A549 (cell line): Measurements from ENCODE around the gene C2orf42. TPM values are rescaled to one million over a fixed set of nuclear protein-coding genes. Genes with fewer than 3 reads are reported as not detected.
"Not testable (repeated sequence)": the region's sequence is repeated elsewhere in the genome, so short reads cannot be mapped to it uniquely, and the experiment has no call there.

Source experiments
- ATAC-seq, 2 experiments: fragments of 200-7000 bp in 1 of 2; fragments of >200 bp in 1 of 2; cut with Nextera tagmentation in 1 of 2; cut with Tn5 transposase in 1 of 2; 3 replicates each; pipeline versions ENCODE4 v1.8.0 to v1.9.1; 2018 to 2020; ENCODE audit warnings: mild to moderate bottlenecking in 1 of 2, moderate library complexity in 1 of 2
- CTCF ChIA-PET: fragments of 300-600 bp; sonication (Branson Sonifier 250); formaldehyde crosslinking; extraction: SDS; loops from one replicate; lab custom pipeline; 2021; ENCODE audit warnings: antibody characterized with exemption, inconsistent platforms; lab: Yijun Ruan, JAX
- POLR2A ChIA-PET: fragments of 350-600 bp; formaldehyde crosslinking; extraction: SDS; loops from one replicate; lab custom pipeline; 2021; ENCODE audit warnings: antibody characterized with exemption, inconsistent platforms; lab: Yijun Ruan, JAX
- DNase-seq, 2 experiments: peaks; one replicate each; pipeline versions ENCODE4 v3.0.0 to v3.0.0-alpha.2; 2011 to 2016; ENCODE audit warnings: low read depth in 1 of 2, low spot score in 1 of 2
- FAIRE-seq: peaks from 2 replicates; lab custom pipeline; 2011; peaks lifted over from hg19 to GRCh38; lab: Jason Lieb, UNC
- H3K27ac ChIP-seq, 2 experiments: fragments of >200 bp; sonication (Bioruptor Twin); formaldehyde crosslinking; 3 replicates each; pipeline ENCODE4 v1.5.1; 2016 to 2017
- H3K4me1 ChIP-seq: fragments of >200 bp; sonication (Bioruptor Twin); formaldehyde crosslinking; 3 replicates; pipeline ENCODE4 v1.6.1; 2016
- H3K4me2 ChIP-seq: fragments of >200 bp; sonication (Bioruptor Twin); formaldehyde crosslinking; 3 replicates; pipeline ENCODE4 v1.6.1; 2016
- H3K4me3 ChIP-seq: fragments of >200 bp; sonication (Bioruptor Twin); formaldehyde crosslinking; 3 replicates; pipeline ENCODE4 v1.5.1; 2016
- H3K9me3 ChIP-seq: fragments of >200 bp; sonication (Bioruptor Twin); formaldehyde crosslinking; 3 replicates; pipeline ENCODE4 v1.6.1; 2016
- CHD2 ChIP-seq: fragments of 150-350 bp; IDR thresholded peaks from 2 replicates; pipeline ENCODE4 v1.6.1; 2014; ENCODE audit warnings: low read length; ENCODE audit not compliant: partially characterized antibody
- CTCF ChIP-seq: fragments of >200 bp; sonication (Bioruptor Twin); formaldehyde crosslinking; IDR thresholded peaks from 3 replicates; pipeline ENCODE4 v1.5.1; 2016
- FOSB ChIP-seq: fragments of 250-450 bp; sonication (Bioruptor Pico); IDR thresholded peaks from 2 replicates; pipeline ENCODE4 v1.5.0; 2020; ENCODE audit warnings: mild to moderate bottlenecking, moderate library complexity
- FOXS1 ChIP-seq: fragments of 250-450 bp; sonication (Bioruptor Pico); IDR thresholded peaks from 2 replicates; pipeline ENCODE4 v1.5.0; 2020; ENCODE audit warnings: mild to moderate bottlenecking, moderate library complexity
- HDAC2 ChIP-seq: fragments of 200-600 bp; sonication (generic); IDR thresholded peaks from 2 replicates; pipeline ENCODE4 v1.6.1; 2016
- HOXA7 ChIP-seq: fragments of 250-450 bp; sonication (Bioruptor Pico); IDR thresholded peaks from 2 replicates; pipeline ENCODE4 v1.5.0; 2020; ENCODE audit warnings: mild to moderate bottlenecking, moderate library complexity
- KDM1A ChIP-seq: fragments of 200-600 bp; sonication (generic); IDR thresholded peaks from 2 replicates; pipeline ENCODE4 v1.6.1; 2016; ENCODE audit warnings: low read depth, mild to moderate bottlenecking
- MYC ChIP-seq: IDR thresholded peaks from 2 replicates; pipeline ENCODE4 v1.6.1; 2012; ENCODE audit warnings: mild to moderate bottlenecking, inconsistent platforms, low read length, improper control_type of control experiment, borderline replicate concordance
- NR3C1 ChIP-seq: fragments of >200 bp; sonication (Bioruptor Twin); formaldehyde crosslinking; IDR thresholded peaks from 3 replicates; pipeline ENCODE4 v1.6.1; 2017
- RAD21 ChIP-seq, 2 experiments: fragments of >200 bp in 1 of 2; sonication (Bioruptor Twin) in 1 of 2; formaldehyde crosslinking in 1 of 2; IDR thresholded peaks in 1 of 2; conservative IDR thresholded peaks in 1 of 2; 2 replicates in 1 of 2; 3 replicates in 1 of 2; pipeline ENCODE4 v1.6.1; 2012 to 2018; ENCODE audit warnings: inconsistent platforms in 1 of 2
- RCOR1 ChIP-seq: fragments of 150-350 bp; IDR thresholded peaks from 2 replicates; pipeline ENCODE4 v1.6.1; 2014; ENCODE audit warnings: antibody characterized with exemption, low read length, low read depth
- RFX5 ChIP-seq: fragments of 450-650 bp; IDR thresholded peaks from 2 replicates; pipeline ENCODE4 v1.7.1; 2014; ENCODE audit warnings: antibody characterized with exemption, mild to moderate bottlenecking, moderate library complexity
- SREBF2 ChIP-seq: fragments of 450-650 bp; IDR thresholded peaks from 2 replicates; pipeline ENCODE4 v1.6.1; 2014; ENCODE audit warnings: mild to moderate bottlenecking, moderate library complexity
- ZFP36 ChIP-seq: fragments of 450-650 bp; IDR thresholded peaks from 2 replicates; pipeline ENCODE4 v1.6.1; 2014; ENCODE audit warnings: borderline replicate concordance; ENCODE audit not compliant: partially characterized antibody
- WGBS: methylation state at CpG from one replicate; pipeline ENCODE4 v1.1.6; 2017; ENCODE audit errors: missing lambda C conversion rate; 5-methylcytosine and 5-hydroxymethylcytosine counted together
- polyA plus RNA-seq, 4 experiments: library from polyadenylated mRNA; depleted of rRNA in 3 of 4; stranded (reverse); fragments of >200 nt; fragmentation: RNase III in 1 of 4; extraction: RNeasy Plus Mini Kit Qiagen cat#74134 plus additional on column Dnase treatment in 1 of 4; gene quantifications; 2 replicates in 3 of 4; 3 replicates in 1 of 4; pipeline ENCODE4 v1.2.3, GENCODE V29; 2011 to 2017
- TF ChIP-seq, protein P1 (sequence below): fragments of 250-450 bp; sonication (Bioruptor Pico); IDR thresholded peaks from 2 replicates; pipeline ENCODE4 v1.5.0; 2020; ENCODE audit warnings: low read depth, mild to moderate bottlenecking, moderate library complexity
- TF ChIP-seq, protein P2 (sequence below): fragments of 250-450 bp; sonication (Bioruptor Pico); IDR thresholded peaks from 2 replicates; pipeline ENCODE4 v1.5.0; 2021; ENCODE audit warnings: mild to moderate bottlenecking, moderate library complexity, borderline replicate concordance

The C2orf42 gene
- polyA plus RNA-seq, 2 of the 4 experiments (the other 2 are of a cell fraction), result 9.5 to 10.4 TPM

GRCh38 chr2:70140791-70141211, 50.0 kb downstream of the C2orf42 start:
- Histone ChIP-seq H3K4me3 (no peak overlapping the region), H3K4me1 (peaks cover 40% of the 10 kb centered on the region), H3K27ac (peak overlapping the region; percentile 96 to 100), H3K9me3 (no peaks in the 10 kb centered on the region), H3K4me2 (peak overlapping the region; percentile 92)
- ChIA-PET POLR2A (interaction anchor here (2.1 to 5.5 kb wide), 3 partner anchors 16 to 227 kb away, joined by 22 to 87 read pairs (median 59); partner anchors contain the start of gene MXD1), CTCF (interaction anchor here (0.8 to 8.5 kb wide), 8 partner anchors 8 to 229 kb away, joined by 3 to 89 read pairs (median 6); partner anchors contain the start of gene MXD1)
- FAIRE-seq (no peak), DNase-seq (no peak), ATAC-seq (no peak)
- WGBS, result 89% methylated on average over 5 of the region's 5 CpGs
- no peak for TF ChIP-seq ZFP36
- TF ChIP-seq, protein P1, sequence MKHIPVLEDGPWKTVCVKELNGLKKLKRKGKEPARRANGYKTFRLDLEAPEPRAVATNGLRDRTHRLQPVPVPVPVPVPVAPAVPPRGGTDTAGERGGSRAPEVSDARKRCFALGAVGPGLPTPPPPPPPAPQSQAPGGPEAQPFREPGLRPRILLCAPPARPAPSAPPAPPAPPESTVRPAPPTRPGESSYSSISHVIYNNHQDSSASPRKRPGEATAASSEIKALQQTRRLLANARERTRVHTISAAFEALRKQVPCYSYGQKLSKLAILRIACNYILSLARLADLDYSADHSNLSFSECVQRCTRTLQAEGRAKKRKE, result no peak
- TF ChIP-seq KDM1A, result no peak
- TF ChIP-seq NR3C1, result no peak
- TF ChIP-seq RAD21 (conservative IDR thresholded peaks at IDR 0.05 in 1 of 2, IDR thresholded peaks at IDR 0.05 in 1 of 2), result no peak
- TF ChIP-seq MYC, result no peak
- no peak for TF ChIP-seq RFX5
- TF ChIP-seq, protein P2, sequence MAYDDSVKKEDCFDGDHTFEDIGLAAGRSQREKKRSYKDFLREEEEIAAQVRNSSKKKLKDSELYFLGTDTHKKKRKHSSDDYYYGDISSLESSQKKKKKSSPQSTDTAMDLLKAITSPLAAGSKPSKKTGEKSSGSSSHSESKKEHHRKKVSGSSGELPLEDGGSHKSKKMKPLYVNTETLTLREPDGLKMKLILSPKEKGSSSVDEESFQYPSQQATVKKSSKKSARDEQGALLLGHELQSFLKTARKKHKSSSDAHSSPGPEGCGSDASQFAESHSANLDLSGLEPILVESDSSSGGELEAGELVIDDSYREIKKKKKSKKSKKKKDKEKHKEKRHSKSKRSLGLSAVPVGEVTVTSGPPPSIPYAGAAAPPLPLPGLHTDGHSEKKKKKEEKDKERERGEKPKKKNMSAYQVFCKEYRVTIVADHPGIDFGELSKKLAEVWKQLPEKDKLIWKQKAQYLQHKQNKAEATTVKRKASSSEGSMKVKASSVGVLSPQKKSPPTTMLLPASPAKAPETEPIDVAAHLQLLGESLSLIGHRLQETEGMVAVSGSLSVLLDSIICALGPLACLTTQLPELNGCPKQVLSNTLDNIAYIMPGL (CRISPR knock-in tag), result no peak
- TF ChIP-seq SREBF2, result no peak
- TF ChIP-seq FOXS1, result no peak
- TF ChIP-seq RCOR1, result no peak
- no peak for TF ChIP-seq CHD2
- no peak for TF ChIP-seq HDAC2
- no peak for TF ChIP-seq FOSB (CRISPR knock-in tag)
- no peak for TF ChIP-seq HOXA7
- TF ChIP-seq CTCF, result no peak

DNA sequence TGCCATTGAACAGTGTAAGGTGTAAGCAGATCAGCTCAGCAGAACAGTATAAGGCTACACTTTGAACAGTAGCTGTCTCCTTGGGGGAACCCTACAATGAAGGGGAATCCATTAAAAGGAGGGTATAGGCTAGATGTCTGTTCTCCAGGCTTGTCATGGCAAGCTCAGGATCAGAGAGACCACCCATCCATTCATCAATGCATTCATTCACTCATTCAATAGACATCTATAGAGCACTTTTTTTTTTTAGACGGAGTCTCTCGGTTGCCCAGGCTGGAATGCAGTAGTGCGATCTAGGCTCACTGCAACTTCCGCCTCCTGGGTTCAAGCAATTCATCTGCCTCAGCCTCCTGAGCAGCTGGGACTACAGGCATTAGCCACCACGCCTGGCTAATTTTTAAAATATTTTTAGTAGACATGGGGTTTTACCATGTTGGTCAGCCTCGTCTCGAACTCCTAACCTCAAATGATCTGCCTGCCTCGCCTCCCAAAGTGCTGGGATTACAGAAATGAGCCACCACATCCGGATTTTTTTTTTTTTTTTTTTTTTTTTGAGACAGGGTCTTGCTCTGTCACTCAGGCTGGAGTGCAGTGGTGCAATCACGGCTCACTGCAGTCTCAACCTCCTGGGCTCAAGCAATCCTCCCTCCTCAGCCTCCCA, 56.4 kb downstream of the C2orf42 start:
- ChIA-PET CTCF (interaction anchor here (0.6 to 3.5 kb wide), 6 partner anchors 8 to 1382 kb away, joined by 3 to 25 read pairs (median 4); no protein-coding TSS in a partner anchor), POLR2A (interaction anchor here (0.9 to 7.5 kb wide), 3 partner anchors 10 to 45 kb away, joined by 3 to 156 read pairs (median 4); no protein-coding TSS in a partner anchor)
- Histone ChIP-seq H3K4me1 (peaks cover 50% of the 10 kb centered on the region), H3K27ac (peak overlapping the region; percentile 90)
- not testable (repeated sequence) for H3K9me3 ChIP-seq, H3K4me3 ChIP-seq, FAIRE-seq, H3K4me2 ChIP-seq, ATAC-seq, DNase-seq
- 95% methylated on average over 10 of the region's 10 CpGs for WGBS
